ENCODE measurements around the gene C7orf33.
"Not testable (repeated sequence)": the region's sequence is repeated elsewhere in the genome, so short reads cannot be mapped to it uniquely, and the experiment has no call there.

The C7orf33 gene
- 0 reads per million in 2 experiments for total RNA-seq

- DNase-seq (ENCODE audit: low read depth), result no peak
Measured at GRCh38 chr7:148590471-148590870, at the start of gene C7orf33. C7orf33 (plus strand) TSS chr7:148590766; CDS start chr7:148590926, 160 bp downstream.

- DNase-seq (ENCODE audit: low read depth), result no peak
Measured at GRCh38 chr7:148541891-148542504, 48.6 kb upstream of the C7orf33 start.

GRCh38 chr7:148543302-148543701, 47.3 kb upstream of the C7orf33 start:
- DNase-seq (ENCODE audit: low read depth), result no peak

- DNase-seq (ENCODE audit: low read depth), result no peak
Measured at GRCh38 chr7:148545172-148545571, 45.4 kb upstream of the C7orf33 start.

- no peak for DNase-seq (ENCODE audit: low read depth)
Measured at GRCh38 chr7:148545932-148546331, 44.6 kb upstream of the C7orf33 start.

- no peak for DNase-seq (ENCODE audit: low read depth)
Measured at GRCh38 chr7:148546857-148547256, 43.7 kb upstream of the C7orf33 start.

GRCh38 chr7:148547951-148548350, 42.6 kb upstream of the C7orf33 start:
- DNase-seq (ENCODE audit: low read depth), result no peak

GRCh38 chr7:148553979-148554378, 36.6 kb upstream of the C7orf33 start:
- no peak for DNase-seq (ENCODE audit: low read depth)

- no peak for DNase-seq (ENCODE audit: low read depth)
Measured at GRCh38 chr7:148556892-148557291, 33.7 kb upstream of the C7orf33 start.

GRCh38 chr7:148558914-148559313, 31.7 kb upstream of the C7orf33 start:
- DNase-seq (ENCODE audit: low read depth), result no peak

GRCh38 chr7:148561099-148561498, 29.5 kb upstream of the C7orf33 start:
- no peak for DNase-seq (ENCODE audit: low read depth)

GRCh38 chr7:148563583-148564274, 26.8 kb upstream of the C7orf33 start:
- DNase-seq (ENCODE audit: low read depth), result no peak

GRCh38 chr7:148564275-148564951, 26.2 kb upstream of the C7orf33 start:
- not testable (repeated sequence) for DNase-seq (ENCODE audit: low read depth)

- no peak for DNase-seq (ENCODE audit: low read depth)
Measured at GRCh38 chr7:148566736-148567135, 23.8 kb upstream of the C7orf33 start.

- no peak for DNase-seq (ENCODE audit: low read depth)
Measured at GRCh38 chr7:148567524-148567923, 23.0 kb upstream of the C7orf33 start.

- DNase-seq (ENCODE audit: low read depth), result no peak
Measured at GRCh38 chr7:148570510-148570909, 20.1 kb upstream of the C7orf33 start.

GRCh38 chr7:148570973-148571372, 19.6 kb upstream of the C7orf33 start:
- not testable (repeated sequence) for DNase-seq (ENCODE audit: low read depth)

- no peak for DNase-seq (ENCODE audit: low read depth)
Measured at GRCh38 chr7:148571381-148571780, 19.2 kb upstream of the C7orf33 start.

- DNase-seq (ENCODE audit: low read depth), result no peak
Measured at GRCh38 chr7:148572067-148572522, 18.5 kb upstream of the C7orf33 start.

GRCh38 chr7:148573581-148573980, 17.0 kb upstream of the C7orf33 start:
- DNase-seq (ENCODE audit: low read depth), result not testable (repeated sequence)

- peak; percentile 52 for DNase-seq (ENCODE audit: low read depth)
Measured at GRCh38 chr7:148575640-148576411, 14.7 kb upstream of the C7orf33 start.

- DNase-seq (ENCODE audit: low read depth), result no peak
Measured at GRCh38 chr7:148579366-148579765, 11.2 kb upstream of the C7orf33 start.

Data from T follicular helper cell (primary cell).